GM23338 (cell line): ENCODE results near the gene NUAK2. TPM values are rescaled to one million over a fixed set of nuclear protein-coding genes. Genes with fewer than 3 reads are reported as not detected.

Source experiments
- ATAC-seq: fragments of 200-7000 bp; cut with Tn5 transposase; 3 replicates; pipeline ENCODE4 v1.9.1; 2020
- DNase-seq: peaks from one replicate; pipeline ENCODE4 v3.0.0-alpha.2; 2015; ENCODE audit warnings: low spot score
- H2AFZ ChIP-seq: fragments of 200-600 bp; sonication (generic); 2 replicates; pipeline ENCODE4 v1.8.0; 2016; ENCODE audit warnings: antibody characterized with exemption, mild to moderate bottlenecking, moderate library complexity
- H3F3A ChIP-seq: fragments of 200-600 bp; sonication (generic); replicated peaks from 2 replicates; pipeline ENCODE4 v1.8.0; 2017; ENCODE audit warnings: antibody characterized with exemption, mixed run types, low read depth
- H3K27ac ChIP-seq: fragments of 200-600 bp; sonication (generic); 2 replicates; pipeline ENCODE4 v1.6.1; 2016; ENCODE audit warnings: low read depth
- H3K27me3 ChIP-seq: fragments of 200-600 bp; sonication (generic); 2 replicates; pipeline ENCODE4 v1.8.0; 2016; ENCODE audit warnings: mild to moderate bottlenecking, mixed run types, moderate library complexity; ENCODE audit not compliant: insufficient read depth
- H3K36me3 ChIP-seq: fragments of 200-600 bp; sonication (generic); 2 replicates; pipeline ENCODE4 v1.8.0; 2016; ENCODE audit warnings: mild to moderate bottlenecking; ENCODE audit not compliant: insufficient read depth
- H3K4me1 ChIP-seq: fragments of 200-600 bp; sonication (generic); 2 replicates; pipeline ENCODE4 v1.8.0; 2016; ENCODE audit warnings: mild to moderate bottlenecking, moderate library complexity; ENCODE audit not compliant: insufficient read depth
- H3K4me2 ChIP-seq: fragments of 200-600 bp; sonication (generic); 2 replicates; pipeline ENCODE4 v1.7.1; 2017; ENCODE audit warnings: mixed run types
- H3K4me3 ChIP-seq: fragments of 200-600 bp; sonication (generic); 2 replicates; pipeline ENCODE4 v1.6.1; 2016; ENCODE audit warnings: mixed run types
- H3K79me2 ChIP-seq: fragments of 200-600 bp; sonication (generic); replicated peaks from 2 replicates; pipeline ENCODE4 v1.8.0; 2017; ENCODE audit warnings: mild to moderate bottlenecking; ENCODE audit not compliant: insufficient read depth
- H3K9me2 ChIP-seq: fragments of 200-600 bp; sonication (generic); 2 replicates; pipeline ENCODE4 v1.8.0; 2017; ENCODE audit not compliant: insufficient read depth
- H4K20me1 ChIP-seq: fragments of 200-600 bp; sonication (generic); replicated peaks from 2 replicates; pipeline ENCODE4 v1.8.0; 2017; ENCODE audit warnings: mild to moderate bottlenecking; ENCODE audit not compliant: insufficient read depth
- H3K27ac Mint-ChIP-seq: 2 replicates; pipeline ENCODE4 v1.8.0; 2020; ENCODE audit warnings: inconsistent platforms, mild to moderate bottlenecking, moderate library complexity, mixed read lengths
- H3K27me3 Mint-ChIP-seq: 3 replicates; pipeline ENCODE4 v1.8.0; 2022; ENCODE audit warnings: low read depth, mild to moderate bottlenecking, moderate library complexity, mixed read lengths, inconsistent platforms; ENCODE audit not compliant: insufficient read depth, poor library complexity
- H3K36me3 Mint-ChIP-seq: 3 replicates; pipeline ENCODE4 v1.8.0; 2021; ENCODE audit warnings: low read depth, mild to moderate bottlenecking, inconsistent platforms, moderate library complexity, mixed read lengths
- H3K4me1 Mint-ChIP-seq: 3 replicates; pipeline ENCODE4 v1.8.0; 2020; ENCODE audit warnings: mild to moderate bottlenecking, inconsistent platforms, mixed read lengths
- H3K4me3 Mint-ChIP-seq: 3 replicates; pipeline ENCODE4 v1.8.0; 2021; ENCODE audit warnings: moderate library complexity, mild to moderate bottlenecking, inconsistent platforms, mixed read lengths
- H3K9me3 Mint-ChIP-seq: 3 replicates; pipeline ENCODE4 v1.8.0; 2020; ENCODE audit warnings: moderate library complexity, mild to moderate bottlenecking, inconsistent platforms, mixed read lengths
- CREB1 ChIP-seq: fragments of 250-450 bp; sonication (Bioruptor Pico); IDR thresholded peaks from 2 replicates; pipeline ENCODE4 v1.5.0; 2020; ENCODE audit warnings: low read depth, mild to moderate bottlenecking, moderate library complexity
- JUNB ChIP-seq: IDR thresholded peaks from one replicate; pipeline ENCODE4 v1.6.1; 2016; ENCODE audit warnings: antibody characterized with exemption; ENCODE audit not compliant: unreplicated experiment
- NANOG ChIP-seq: IDR thresholded peaks from 2 replicates; pipeline ENCODE4 v1.6.1; 2016; ENCODE audit warnings: antibody characterized with exemption, borderline replicate concordance
- POLR2AphosphoS5 ChIP-seq: IDR thresholded peaks from 2 replicates; pipeline ENCODE4 v1.6.1; 2016; ENCODE audit warnings: antibody characterized with exemption, low read depth
- STAT1 ChIP-seq: IDR thresholded peaks from one replicate; pipeline ENCODE4 v1.6.1; 2016; ENCODE audit warnings: antibody characterized with exemption; ENCODE audit not compliant: unreplicated experiment
- ZNF114 ChIP-seq: fragments of 250-450 bp; sonication (Bioruptor Pico); IDR thresholded peaks from 2 replicates; pipeline ENCODE4 v1.5.0; 2020; ENCODE audit warnings: mild to moderate bottlenecking, moderate library complexity
- ZNF462 ChIP-seq: fragments of 250-450 bp; sonication (Bioruptor Pico); IDR thresholded peaks from 2 replicates; pipeline ENCODE4 v1.5.0; 2020; ENCODE audit warnings: mild to moderate bottlenecking, moderate library complexity
- polyA plus RNA-seq: library from polyadenylated mRNA; unstranded; fragments of >200 nt; fragmentation: Nextera tagmentation; extraction: Ambion mirVana; gene quantifications from 2 replicates; pipeline ENCODE4 v1.2.1, GENCODE V29; 2016
- total RNA-seq: library from RNA; depleted of rRNA; stranded (reverse); fragments of >200 nt; shearing (Covaris generic); gene quantifications from 2 replicates; pipeline ENCODE4 v1.2.3, GENCODE V29; 2014

NUAK2 gene
- total and polyA plus RNA-seq, 2 experiments from 2014 or later: 7.8 to 15.3 TPM

- Histone ChIP-seq H3K27me3 (peaks cover 46% of the 10 kb centered on the region), H3K36me3 (no peaks in the 10 kb centered on the region), H3K79me2 (no peaks in the 10 kb centered on the region), H3K4me2 (no peak overlapping the region), H3K4me3 (no peak overlapping the region), H3K27ac (no peak overlapping the region), H3K4me1 (peaks cover 57% of the 10 kb centered on the region), H3F3A (peaks cover 14% of the 10 kb centered on the region), H3K9me2 (no peaks in the 10 kb centered on the region), H2AFZ (no peak overlapping the region), H4K20me1 (no peaks in the 10 kb centered on the region)
- ATAC-seq: no peak
- DNase-seq: peak; percentile 57
- Mint-ChIP-seq H3K4me3 (no peak overlapping the region), H3K36me3 (no peaks in the 10 kb centered on the region), H3K27ac (no peak overlapping the region), H3K9me3 (no peaks in the 10 kb centered on the region; the same call in 2 of the 3 replicates), H3K4me1 (peaks cover 37% of the 10 kb centered on the region), H3K27me3 (peaks cover 34% of the 10 kb centered on the region)
- TF ChIP-seq POLR2AphosphoS5 (no peak), ZNF462 (CRISPR knock-in tag) (no peak)
Observed at GRCh38 chr1:205346956-205347574, 25.5 kb upstream of the NUAK2 start.

GRCh38 chr1:205345761-205346160 lies 24.2 kb upstream of the NUAK2 start:
- no peak overlapping the region for H3K27ac ChIP-seq
- peaks cover 46% of the 10 kb centered on the region for H3K4me1 ChIP-seq
- H2AFZ ChIP-seq: no peak overlapping the region
- Mint-ChIP-seq H3K27me3 (peaks cover 38% of the 10 kb centered on the region), H3K4me1 (peaks cover 31% of the 10 kb centered on the region), H3K4me3 (no peak overlapping the region), H3K36me3 (no peaks in the 10 kb centered on the region), H3K27ac (no peak overlapping the region), H3K9me3 (no peaks in the 10 kb centered on the region; the same call in 2 of the 3 replicates)
- H3K79me2 ChIP-seq: no peaks in the 10 kb centered on the region
- ATAC-seq (no peak), DNase-seq (no peak)
- no peaks in the 10 kb centered on the region for H3K36me3 ChIP-seq
- H3K27me3 ChIP-seq: peaks cover 50% of the 10 kb centered on the region
- no peaks in the 10 kb centered on the region for H4K20me1 ChIP-seq
- no peak overlapping the region for H3K4me3 ChIP-seq
- peaks cover 14% of the 10 kb centered on the region; the same call in 1 of the 2 replicates for H3F3A ChIP-seq
- no peak overlapping the region for H3K4me2 ChIP-seq
- no peaks in the 10 kb centered on the region for H3K9me2 ChIP-seq
- TF ChIP-seq NANOG (no peak), STAT1 (no peak), ZNF462 (CRISPR knock-in tag) (no peak), CREB1 (CRISPR knock-in tag) (no peak), ZNF114 (no peak), JUNB (no peak)
